Small intestine (tissue), 7 donors: ENCODE results near the gene FUBP1. TPM values are rescaled to one million over a fixed set of nuclear protein-coding genes. Genes with fewer than 3 reads are reported as not detected.
A peak's percentile ranks its signal among the peaks of the same experiment; 100 is the strongest.

Source experiments
- DNase-seq, 2 donors: peaks; one replicate each; pipeline versions ENCODE4 v3.0.0 to v3.0.0-alpha.2; 2013
- FAIRE-seq: peaks from 2 replicates; lab custom pipeline; 2012; peaks lifted over from hg19 to GRCh38; lab: Jason Lieb, UNC
- H3K27ac ChIP-seq, 3 donors: one replicate each; pipeline ENCODE4 v1.5.1; 2013; ENCODE audit warnings: low read length in 2 of 3, mild to moderate bottlenecking in 2 of 3, control low read depth in 1 of 3, inconsistent platforms in 1 of 3, low read depth in 1 of 3, moderate library complexity in 1 of 3
- H3K27me3 ChIP-seq, 3 donors: one replicate each; pipeline ENCODE4 v1.6.1; 2013; ENCODE audit warnings: low read length in 3 of 3, inconsistent platforms in 1 of 3; ENCODE audit not compliant: control insufficient read depth in 3 of 3, insufficient read depth in 3 of 3
- H3K36me3 ChIP-seq, 3 donors: one replicate each; pipeline ENCODE4 v1.6.1; 2013; ENCODE audit warnings: low read length in 3 of 3, inconsistent platforms in 1 of 3, low read depth in 1 of 3, mild to moderate bottlenecking in 1 of 3, moderate library complexity in 1 of 3; ENCODE audit not compliant: control insufficient read depth in 3 of 3, insufficient read depth in 2 of 3
- H3K4me1 ChIP-seq, 3 donors: one replicate each; pipeline ENCODE4 v1.6.1; 2013; ENCODE audit warnings: low read length in 2 of 3, inconsistent platforms in 1 of 3, low read depth in 1 of 3, mild to moderate bottlenecking in 1 of 3, moderate library complexity in 1 of 3; ENCODE audit not compliant: control insufficient read depth in 3 of 3, insufficient read depth in 2 of 3
- H3K4me3 ChIP-seq, 3 donors: one replicate each; pipeline ENCODE4 v1.5.1; 2013; ENCODE audit warnings: low read length in 3 of 3, control low read depth in 1 of 3, inconsistent platforms in 1 of 3, low read depth in 1 of 3, mild to moderate bottlenecking in 1 of 3, moderate library complexity in 1 of 3
- H3K9me3 ChIP-seq, 2 donors: one replicate each; pipeline ENCODE4 v1.6.1; 2013; ENCODE audit warnings: low read depth in 1 of 2, low read length in 1 of 2; ENCODE audit not compliant: control insufficient read depth in 2 of 2, insufficient read depth in 1 of 2
- WGBS, 3 donors: extraction: QIAGEN DNeasy Blood & Tissue Kit; methylation state at CpG; one replicate each; pipeline ENCODE4 v1.1.7; 2013; 5-methylcytosine and 5-hydroxymethylcytosine counted together
- polyA plus RNA-seq, 4 donors: library from polyadenylated mRNA; stranded (reverse) in 3 of 4; unstranded in 1 of 4; fragments of 200-250 nt in 3 of 4; fragments of 120-200 nt in 1 of 4; gene quantifications; one replicate each; pipeline versions ENCODE4 v1.2.1 to v1.2.3, GENCODE V29; 2013
- donor health status: healthy with polysubstance abuse.
- donor health status: control.
- donor health status: control.
- donor health status: Bipolar disorder and iron deficiency.
- donor health status: healthy.

FUBP1 gene
- polyA plus RNA-seq, 4 donors = 21.9 to 202 (median 35.9) TPM

GRCh38 chr1:78007677-78008341 lies 28.9 kb upstream of the FUBP1 start:
- H3K27me3 ChIP-seq = no peaks in the 10 kb centered on the region
- no peak overlapping the region for H3K4me3 ChIP-seq
- peaks cover 0 to 13% (median 0%) of the 10 kb centered on the region in 3 donors for H3K4me1 ChIP-seq
- 77 to 93% (median 89%) methylated on average over 4 of the region's 4 CpGs for WGBS, 3 donors
- no peak for FAIRE-seq
- H3K27ac ChIP-seq = no peak overlapping the region
- H3K9me3 ChIP-seq = no peaks in the 10 kb centered on the region
- no peaks in the 10 kb centered on the region for H3K36me3 ChIP-seq
- DNase-seq = no peak

- DNase-seq (peak in 1 of 2 donors; percentile 11), FAIRE-seq (no peak)
- H3K27me3 ChIP-seq = no peaks in the 10 kb centered on the region
- H3K36me3 ChIP-seq = no peaks in the 10 kb centered on the region
- H3K27ac ChIP-seq = peak overlapping the region in 1 of 3 donors; percentile 93
- no peaks in the 10 kb centered on the region for H3K9me3 ChIP-seq
- peak overlapping the region in 2 of 3 donors; percentile 11 to 15 for H3K4me3 ChIP-seq
- peaks cover 0 to 13% (median 0%) of the 10 kb centered on the region in 3 donors for H3K4me1 ChIP-seq
Measured at GRCh38 chr1:78006521-78006920, 27.6 kb upstream of the FUBP1 start.

- H3K4me3 ChIP-seq = peak overlapping the region in 2 of 3 donors; percentile 26 to 56
- H3K4me1 ChIP-seq = peaks cover 0 to 11% (median 0%) of the 10 kb centered on the region in 3 donors
- FAIRE-seq (no peak), DNase-seq (peak; percentile 59 to 67)
- WGBS, 3 donors = 6 to 12% (median 8%) methylated on average over 1 of the region's 1 CpG
- peak overlapping the region in 1 of 3 donors; percentile 93 for H3K27ac ChIP-seq
- H3K27me3 ChIP-seq = no peaks in the 10 kb centered on the region
- no peaks in the 10 kb centered on the region for H3K36me3 ChIP-seq
- H3K9me3 ChIP-seq = no peaks in the 10 kb centered on the region
Measured at GRCh38 chr1:78005755-78006154, 26.9 kb upstream of the FUBP1 start.

- Histone ChIP-seq H3K4me1 (peaks cover 0 to 7% (median 0%) of the 10 kb centered on the region in 3 donors), H3K27ac (peak overlapping the region in 1 of 3 donors; percentile 93), H3K4me3 (peak overlapping the region in 2 of 3 donors; percentile 54 to 56), H3K36me3 (no peaks in the 10 kb centered on the region), H3K9me3 (no peaks in the 10 kb centered on the region), H3K27me3 (no peaks in the 10 kb centered on the region)
- no peak for FAIRE-seq
- DNase-seq = no peak
- 0 to 3% (median 2%) methylated on average over 1 of the region's 1 CpG for whole genome bisulfite sequencing, 3 donors
Measured at GRCh38 chr1:78005448-78005722, 26.5 kb upstream of the FUBP1 start.

- FAIRE-seq (no peak), DNase-seq (peak; percentile 94 to 96)
- Histone ChIP-seq H3K4me1 (peaks cover 0 to 5% (median 0%) of the 10 kb centered on the region in 3 donors), H3K9me3 (no peaks in the 10 kb centered on the region), H3K27me3 (no peaks in the 10 kb centered on the region), H3K4me3 (peak within 1 kb of the TSS; percentile 41 to 56 (median 54)), H3K27ac (peak within 1 kb of the TSS; percentile 55 to 93 (median 89)), H3K36me3 (no peaks in the 10 kb centered on the region)
- WGBS, 3 donors = 0 to 1% (median 0%) methylated on average over 12 of the region's 12 CpGs
Measured at GRCh38 chr1:78004719-78005447, 26.0 kb upstream of the FUBP1 start, which contains the start of gene DNAJB4. Gene DNAJB4, plus strand, starts transcription at chr1:78004939. Its CDS starts 172 bp downstream, at chr1:78005111.

- Histone ChIP-seq H3K36me3 (no peaks in the 10 kb centered on the region), H3K4me3 (peak overlapping the region in 2 of 3 donors; percentile 54 to 56), H3K27me3 (no peaks in the 10 kb centered on the region), H3K27ac (peak overlapping the region; percentile 20 to 93 (median 89)), H3K4me1 (peaks cover 0 to 5% (median 0%) of the 10 kb centered on the region in 3 donors), H3K9me3 (no peaks in the 10 kb centered on the region)
- 5 to 7% (median 6%) methylated on average over 8 of the region's 8 CpGs for WGBS, 3 donors
- DNase-seq (peak in 1 of 2 donors; percentile 64), FAIRE-seq (peak; percentile 73)
Measured at GRCh38 chr1:78003882-78004718, 25.2 kb upstream of the FUBP1 start.

GRCh38 chr1:78003070-78003746 lies 24.3 kb upstream of the FUBP1 start:
- Histone ChIP-seq H3K9me3 (no peaks in the 10 kb centered on the region), H3K27me3 (no peaks in the 10 kb centered on the region), H3K36me3 (no peaks in the 10 kb centered on the region), H3K27ac (peak overlapping the region in 1 of 3 donors; percentile 93), H3K4me1 (peaks cover 0 to 5% (median 0%) of the 10 kb centered on the region in 3 donors), H3K4me3 (no peak overlapping the region)
- 29 to 34% (median 34%) methylated on average over 3 of the region's 3 CpGs for whole genome bisulfite sequencing, 3 donors
- no peak for FAIRE-seq
- DNase-seq = peak in 1 of 2 donors; percentile 8
